ENCODE results near the gene LRRC3C. TPM values are rescaled to one million over a fixed set of nuclear protein-coding genes. Genes with fewer than 3 reads are reported as not detected.
"Not testable (repeated sequence)": the region's sequence is repeated elsewhere in the genome, so short reads cannot be mapped to it uniquely, and the experiment has no call there.

Gene LRRC3C
- not detected for total RNA-seq

- intact Hi-C loops (cut with DNase I, micrococcal nuclease): loop anchor here (1.0 to 10.0 kb wide), 19 partner anchors 25 to 1937 kb away; partner anchors contain the start of genes PSMD3 (in 2 of the 2), CDC6 (in 1 of the 2), CDK12 (in 1 of the 2) and CWC25 (in 1 of the 2)
- POLR2A ChIA-PET: interaction anchor here (0.6 to 1.9 kb wide), 6 partner anchors 10 to 197 kb away, joined by 3 to 4 read pairs (median 4); partner anchors contain the start of gene PSMD3
- CTCF ChIA-PET: interaction anchor here (0.5 to 1.9 kb wide), 4 partner anchors 28 to 476 kb away, joined by 3 to 5 read pairs (median 4); partner anchors contain the start of genes MED1 and PSMD3
- Mint-ChIP-seq H3K4me1 (peaks cover 56% of the 10 kb centered on the region), H3K4me3 (peak within 1 kb of the TSS; percentile 85), H3K27me3 (no peaks in the 10 kb centered on the region), H3K27ac (peak within 1 kb of the TSS; percentile 95), H3K36me3 (ENCODE audit: low read depth) (peaks cover 12% of the 10 kb centered on the region), H3K9me3 (ENCODE audit: low read depth) (no peaks in the 10 kb centered on the region)
- ATAC-seq (peak; percentile 78), DNase-seq (peak; percentile 96)
These were observed at the start of gene LRRC3C, which contains the start of gene ORMDL3 for GRCh38 chr17:39927101-39927928. LRRC3C (plus strand) TSS chr17:39927732; CDS start chr17:39941524, 13,792 bp downstream. ORMDL3 (minus strand) TSS chr17:39927601; CDS start chr17:39924203, 3,398 bp downstream.

- CTCF ChIA-PET: interaction anchor here (1.0 kb wide), 1 partner anchor 9 kb away, joined by 4 read pairs; no protein-coding TSS in a partner anchor
- ATAC-seq; H3K27me3 Mint-ChIP-seq; H3K27ac Mint-ChIP-seq; DNase-seq; intact Hi-C loops (cut with DNase I, micrococcal nuclease); H3K36me3 Mint-ChIP-seq (ENCODE audit: low read depth); H3K4me1 Mint-ChIP-seq; H3K4me3 Mint-ChIP-seq; POLR2A ChIA-PET; H3K9me3 Mint-ChIP-seq (ENCODE audit: low read depth): not testable (repeated sequence)
These were observed 41.4 kb upstream of the LRRC3C start for GRCh38 chr17:39886102-39886501.

GRCh38 chr17:39887078-39887477 is 40.5 kb upstream of the LRRC3C start:
- Mint-ChIP-seq H3K4me3 (no peak overlapping the region), H3K9me3 (ENCODE audit: low read depth) (no peaks in the 10 kb centered on the region), H3K36me3 (ENCODE audit: low read depth) (no peaks in the 10 kb centered on the region), H3K4me1 (no peaks in the 10 kb centered on the region), H3K27me3 (no peaks in the 10 kb centered on the region), H3K27ac (no peak overlapping the region)
- ATAC-seq: no peak
- no peak for DNase-seq
- ChIA-PET POLR2A (no interaction called here), CTCF (interaction anchor here (0.6 to 1.0 kb wide), 3 partner anchors 8 to 71 kb away, joined by 4 to 5 read pairs (median 4); no protein-coding TSS in a partner anchor)
- intact Hi-C loops (cut with DNase I, micrococcal nuclease): no loop called here

GRCh38 chr17:39889200-39889599 is 38.3 kb upstream of the LRRC3C start:
- POLR2A ChIA-PET: no interaction called here
- CTCF ChIA-PET: no interaction called here
- H3K9me3 Mint-ChIP-seq (ENCODE audit: low read depth): no peaks in the 10 kb centered on the region
- H3K4me3 Mint-ChIP-seq: no peak overlapping the region
- no peaks in the 10 kb centered on the region for H3K27me3 Mint-ChIP-seq
- no peak for DNase-seq
- no peaks in the 10 kb centered on the region for H3K36me3 Mint-ChIP-seq (ENCODE audit: low read depth)
- no peak overlapping the region for H3K27ac Mint-ChIP-seq
- no peaks in the 10 kb centered on the region for H3K4me1 Mint-ChIP-seq
- intact Hi-C loops (cut with DNase I, micrococcal nuclease): no loop called here
- ATAC-seq: no peak

- CTCF ChIA-PET: interaction anchor here (1.0 to 2.4 kb wide), 8 partner anchors 8 to 273 kb away, joined by 3 to 8 read pairs (median 4); partner anchors contain the start of gene MIEN1
- DNase-seq (no peak), ATAC-seq (peak; percentile 74)
- intact Hi-C loops (cut with DNase I, micrococcal nuclease): no loop called here
- peaks cover 8% of the 10 kb centered on the region for H3K4me1 Mint-ChIP-seq
- no peaks in the 10 kb centered on the region for H3K36me3 Mint-ChIP-seq (ENCODE audit: low read depth)
- POLR2A ChIA-PET: interaction anchor here (0.5 to 0.7 kb wide), 3 partner anchors 19 to 76 kb away, joined by 3 to 17 read pairs (median 3); no protein-coding TSS in a partner anchor
- H3K9me3 Mint-ChIP-seq (ENCODE audit: low read depth): no peaks in the 10 kb centered on the region
- no peaks in the 10 kb centered on the region for H3K27me3 Mint-ChIP-seq
- no peak overlapping the region for H3K4me3 Mint-ChIP-seq
- H3K27ac Mint-ChIP-seq: peak overlapping the region; percentile 59
These were observed 32.7 kb upstream of the LRRC3C start for GRCh38 chr17:39894681-39895376.

GRCh38 chr17:39898088-39898487 is 29.4 kb upstream of the LRRC3C start:
- Mint-ChIP-seq H3K4me1 (peaks cover 10% of the 10 kb centered on the region), H3K9me3 (ENCODE audit: low read depth) (no peaks in the 10 kb centered on the region), H3K4me3 (no peak overlapping the region), H3K36me3 (ENCODE audit: low read depth) (no peaks in the 10 kb centered on the region), H3K27ac (no peak overlapping the region), H3K27me3 (no peaks in the 10 kb centered on the region)
- ChIA-PET CTCF (interaction anchor here (1.0 to 1.3 kb wide), 2 partner anchors 10 to 13 kb away, joined by 3 to 5 read pairs; no protein-coding TSS in a partner anchor), POLR2A (interaction anchor here (0.6 kb wide), 1 partner anchor 278 kb away, joined by 7 read pairs; no protein-coding TSS in a partner anchor)
- DNase-seq: no peak
- intact Hi-C loops (cut with DNase I, micrococcal nuclease): no loop called here
- no peak for ATAC-seq

GRCh38 chr17:39899215-39899614 is 28.3 kb upstream of the LRRC3C start:
- ATAC-seq: no peak
- no peaks in the 10 kb centered on the region for H3K9me3 Mint-ChIP-seq (ENCODE audit: low read depth)
- peaks cover 4% of the 10 kb centered on the region for H3K36me3 Mint-ChIP-seq (ENCODE audit: low read depth)

GRCh38 chr17:39902027-39902426 is 25.5 kb upstream of the LRRC3C start:
- POLR2A ChIA-PET; DNase-seq; H3K9me3 Mint-ChIP-seq (ENCODE audit: low read depth); intact Hi-C loops (cut with DNase I, micrococcal nuclease); H3K27me3 Mint-ChIP-seq; H3K4me3 Mint-ChIP-seq; H3K27ac Mint-ChIP-seq; ATAC-seq: not testable (repeated sequence)
- Mint-ChIP-seq H3K36me3 (ENCODE audit: low read depth) (peaks cover 20% of the 10 kb centered on the region), H3K4me1 (peaks cover 12% of the 10 kb centered on the region)
- CTCF ChIA-PET: interaction anchor here (0.5 kb wide), 1 partner anchor 363 kb away, joined by 3 read pairs; no protein-coding TSS in a partner anchor

More at GRCh38 chr17:39899215-39899614, 28.3 kb upstream of the LRRC3C start:
- H3K4me3 Mint-ChIP-seq: no peak overlapping the region
- no peak for DNase-seq
- peaks cover 16% of the 10 kb centered on the region for H3K4me1 Mint-ChIP-seq
- no peak overlapping the region for H3K27ac Mint-ChIP-seq
- POLR2A ChIA-PET: interaction anchor here (0.7 kb wide), 1 partner anchor 76 kb away, joined by 11 read pairs; no protein-coding TSS in a partner anchor
- CTCF ChIA-PET: interaction anchor here (0.9 to 1.5 kb wide), 2 partner anchors 28 to 277 kb away, joined by 3 to 6 read pairs; partner anchors contain the start of gene ORMDL3
- H3K27me3 Mint-ChIP-seq: no peaks in the 10 kb centered on the region
- intact Hi-C loops (cut with DNase I, micrococcal nuclease): no loop called here

- no peak overlapping the region for H3K4me3 Mint-ChIP-seq
- DNase-seq (no peak), ATAC-seq (peak; percentile 97)
- no peaks in the 10 kb centered on the region for H3K27me3 Mint-ChIP-seq
- POLR2A ChIA-PET: no interaction called here
- H3K36me3 Mint-ChIP-seq (ENCODE audit: low read depth): peaks cover 23% of the 10 kb centered on the region
- H3K4me1 Mint-ChIP-seq: peaks cover 12% of the 10 kb centered on the region
- intact Hi-C loops (cut with DNase I, micrococcal nuclease): no loop called here
- CTCF ChIA-PET: interaction anchor here (0.6 to 0.7 kb wide), 2 partner anchors 13 to 249 kb away, joined by 3 read pairs; no protein-coding TSS in a partner anchor
- no peak overlapping the region for H3K27ac Mint-ChIP-seq
- no peaks in the 10 kb centered on the region for H3K9me3 Mint-ChIP-seq (ENCODE audit: low read depth)
These were observed 24.2 kb upstream of the LRRC3C start for GRCh38 chr17:39903158-39903884.

- Mint-ChIP-seq H3K4me1 (peaks cover 12% of the 10 kb centered on the region), H3K9me3 (ENCODE audit: low read depth) (no peaks in the 10 kb centered on the region), H3K27me3 (no peaks in the 10 kb centered on the region), H3K36me3 (ENCODE audit: low read depth) (peaks cover 28% of the 10 kb centered on the region), H3K27ac (no peak overlapping the region), H3K4me3 (no peak overlapping the region)
- ATAC-seq (no peak), DNase-seq (no peak)
- intact Hi-C loops (cut with DNase I, micrococcal nuclease): no loop called here
- POLR2A ChIA-PET: no interaction called here
- CTCF ChIA-PET: interaction anchor here (0.6 to 1.1 kb wide), 3 partner anchors 21 to 283 kb away, joined by 3 read pairs; no protein-coding TSS in a partner anchor
These were observed 22.6 kb upstream of the LRRC3C start for GRCh38 chr17:39904990-39905288.

Data from activated CD4-positive, alpha-beta T cell treated with anti-CD3 and anti-CD28 coated beads for 36 hours (primary cell).